Thymus (tissue), 11 donors: Measurements from ENCODE around the gene STX1A. TPM values are rescaled to one million over a fixed set of nuclear protein-coding genes. Genes with fewer than 3 reads are reported as not detected.

Experiments
- DNase-seq, 9 donors: peaks; one replicate each; pipeline ENCODE4 v3.0.0-alpha.2; 2013; ENCODE audit warnings: low spot score in 9 of 9, low read depth in 6 of 9, missing footprints in 1 of 9
- H3K27ac ChIP-seq, 2 donors: one replicate each; pipeline ENCODE4 v1.5.1; 2013; ENCODE audit warnings: control low read depth in 1 of 2, low read depth in 1 of 2, low read length in 1 of 2, mild to moderate bottlenecking in 1 of 2, moderate library complexity in 1 of 2
- H3K27me3 ChIP-seq, 2 donors: one replicate each; pipeline ENCODE4 v1.5.1; 2013; ENCODE audit warnings: low read length in 1 of 2; ENCODE audit not compliant: control insufficient read depth in 2 of 2, insufficient read depth in 1 of 2
- H3K36me3 ChIP-seq, 2 donors: one replicate each; pipeline ENCODE4 v1.5.1; 2013; ENCODE audit warnings: low read length in 1 of 2, mild to moderate bottlenecking in 1 of 2, moderate library complexity in 1 of 2; ENCODE audit not compliant: control insufficient read depth in 2 of 2, insufficient read depth in 2 of 2
- H3K4me1 ChIP-seq, 2 donors: one replicate each; pipeline ENCODE4 v1.5.1; 2013; ENCODE audit warnings: low read length in 2 of 2; ENCODE audit not compliant: control insufficient read depth in 2 of 2, insufficient read depth in 2 of 2
- H3K4me3 ChIP-seq, 2 donors: one replicate each; pipeline ENCODE4 v1.5.1; 2013; ENCODE audit warnings: low read length in 2 of 2, control low read depth in 1 of 2, mild to moderate bottlenecking in 1 of 2
- H3K9me3 ChIP-seq, 2 donors: one replicate each; pipeline ENCODE4 v1.5.1; 2013; ENCODE audit warnings: low read length in 1 of 2, mild to moderate bottlenecking in 1 of 2; ENCODE audit not compliant: control insufficient read depth in 2 of 2, insufficient read depth in 1 of 2
- WGBS: extraction: QIAGEN DNeasy Blood & Tissue Kit; methylation state at CpG from one replicate; pipeline ENCODE4 v1.1.7; 2013; 5-methylcytosine and 5-hydroxymethylcytosine counted together
- polyA plus RNA-seq: library from polyadenylated mRNA; stranded (reverse); fragments of 200-250 nt; gene quantifications from one replicate; pipeline ENCODE4 v1.2.3, GENCODE V29; 2013
- total RNA-seq: library from RNA; stranded (reverse); fragments of 120-200 nt; gene quantifications from one replicate; pipeline ENCODE4 v1.2.4, GENCODE V29; 2013
- donor health status: healthy.

The STX1A gene
- total and polyA plus RNA-seq, 2 donors, result 2.2 to 5.4 TPM

DNA sequence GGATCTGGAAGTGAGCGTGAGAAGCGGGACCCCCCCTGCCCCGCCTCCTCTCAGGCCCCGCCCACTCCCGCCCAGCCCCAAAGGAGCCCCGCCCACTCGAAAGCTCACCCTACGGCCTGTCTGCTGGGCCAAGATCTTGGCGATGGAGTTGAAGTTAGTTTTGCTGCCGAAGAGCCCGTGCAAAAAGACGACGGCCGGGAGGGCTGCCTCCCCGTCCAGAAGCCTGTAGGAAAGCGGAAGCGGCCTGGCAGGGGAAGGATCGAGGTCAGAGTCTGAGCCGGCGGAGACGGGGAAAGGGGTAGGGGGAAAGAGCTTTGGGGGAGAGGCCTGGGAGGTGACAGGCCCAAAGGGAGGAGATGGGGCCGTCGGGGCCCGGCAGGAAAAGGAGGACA, 18.7 kb upstream of the STX1A start:
- WGBS, result under 1% methylated on average over 24 of the region's 24 CpGs
- peaks cover 13 to 24% of the 10 kb centered on the region in 2 donors for H3K4me1 ChIP-seq
- peak overlapping the region; percentile 78 to 82 for H3K27ac ChIP-seq
- no peaks in the 10 kb centered on the region for H3K9me3 ChIP-seq
- peak overlapping the region; percentile 86 to 88 for H3K4me3 ChIP-seq
- peak in 5 of 9 donors; percentile 42 to 64 (median 57) for DNase-seq
- peaks cover 8 to 11% of the 10 kb centered on the region in 2 donors for H3K36me3 ChIP-seq
- peaks cover 0 to 22% of the 10 kb centered on the region in 2 donors for H3K27me3 ChIP-seq

DNA sequence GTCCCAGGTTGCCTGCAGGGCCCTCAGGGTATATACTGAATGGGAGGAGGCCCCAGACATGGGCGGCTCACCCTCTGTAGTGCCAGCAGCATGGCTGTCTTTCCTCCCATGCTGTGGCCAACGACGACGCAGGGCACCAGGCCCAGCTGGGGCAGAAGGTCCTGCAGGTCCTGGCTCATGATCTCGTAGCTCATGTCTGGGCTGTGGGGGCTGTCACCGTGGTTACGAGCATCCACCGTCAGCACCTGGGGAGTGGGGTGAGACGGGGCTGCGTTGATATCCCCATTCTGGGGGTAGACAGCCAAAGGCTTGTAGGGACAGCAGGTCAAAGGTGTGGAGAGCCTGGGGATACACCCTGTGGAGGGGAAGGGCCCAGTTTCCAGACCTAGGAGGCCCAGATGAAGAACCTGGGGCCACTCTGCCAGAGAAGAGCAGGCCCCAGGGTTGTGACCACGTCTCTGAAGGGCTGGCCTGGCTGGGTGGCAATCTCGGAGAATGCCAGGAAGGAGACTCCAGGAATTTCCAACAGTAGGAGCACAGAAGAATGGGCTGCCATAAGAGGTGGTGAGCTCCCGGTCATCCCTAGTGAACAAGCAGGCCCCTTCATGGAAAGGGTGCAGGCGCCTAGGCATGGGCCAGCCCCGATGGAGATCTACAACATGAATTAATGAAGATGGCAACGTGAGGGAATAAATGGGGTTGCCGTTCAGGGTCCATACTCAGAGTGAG, 18.2 kb upstream of the STX1A start:
- Histone ChIP-seq H3K4me3 (peak overlapping the region; percentile 86 to 88), H3K36me3 (peaks cover 8 to 11% of the 10 kb centered on the region in 2 donors), H3K27ac (no peak overlapping the region), H3K4me1 (peaks cover 13 to 21% of the 10 kb centered on the region in 2 donors), H3K27me3 (peaks cover 0 to 16% of the 10 kb centered on the region in 2 donors), H3K9me3 (no peaks in the 10 kb centered on the region)
- WGBS, result 84% methylated on average over 17 of the region's 17 CpGs
- DNase-seq, result no peak

DNA sequence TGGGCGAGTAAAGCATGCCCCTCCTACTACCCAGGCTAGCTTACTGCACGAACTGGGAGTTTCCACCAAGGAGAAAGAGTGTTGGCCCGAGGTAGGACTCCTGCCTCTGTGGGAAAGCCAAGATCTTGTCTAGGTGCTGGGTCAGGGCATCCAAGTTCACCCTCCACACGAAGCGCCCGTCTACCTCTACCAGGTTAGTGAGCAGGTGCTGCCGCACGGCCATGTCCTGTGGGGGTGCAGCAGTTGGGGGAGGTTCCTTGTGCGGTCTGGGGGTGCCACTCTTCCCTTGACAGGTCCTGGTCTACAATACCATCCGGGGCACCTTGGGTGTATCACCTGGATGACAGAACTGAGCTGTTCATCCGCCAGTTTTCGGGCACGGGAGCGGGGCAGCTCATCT, 17.4 kb upstream of the STX1A start:
- Histone ChIP-seq H3K4me1 (peaks cover 13 to 15% of the 10 kb centered on the region in 2 donors), H3K4me3 (no peak overlapping the region), H3K27me3 (peaks cover 0 to 10% of the 10 kb centered on the region in 2 donors), H3K9me3 (no peaks in the 10 kb centered on the region), H3K27ac (no peak overlapping the region), H3K36me3 (peaks cover 8 to 11% of the 10 kb centered on the region in 2 donors)
- no peak for DNase-seq
- WGBS, result 96% methylated on average over 14 of the region's 14 CpGs

DNA sequence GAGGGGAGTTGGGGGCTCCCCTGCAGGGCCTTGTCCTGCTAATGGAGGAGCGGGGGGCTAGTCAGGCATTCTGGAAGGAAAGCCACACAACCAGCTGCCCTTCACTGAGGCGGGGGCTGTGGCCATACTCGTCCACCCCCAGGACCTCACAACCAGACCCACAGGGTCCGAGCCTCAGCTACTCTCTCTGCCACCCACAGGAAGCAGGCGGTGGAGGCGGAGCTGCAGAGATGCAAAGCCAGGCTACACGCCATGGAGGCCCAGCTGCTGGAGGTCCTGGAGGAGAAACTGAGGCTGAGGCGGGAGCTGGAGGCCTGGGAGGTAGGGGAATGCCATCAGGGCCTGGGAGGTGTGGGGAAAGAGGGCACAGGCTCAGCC, 16.0 kb upstream of the STX1A start:
- peaks cover 13 to 15% of the 10 kb centered on the region in 2 donors for H3K4me1 ChIP-seq
- no peak overlapping the region for H3K4me3 ChIP-seq
- DNase-seq, result no peak
- peaks cover 0 to 3% of the 10 kb centered on the region in 2 donors for H3K27me3 ChIP-seq
- WGBS, result 98% methylated on average over 8 of the region's 8 CpGs
- no peak overlapping the region for H3K27ac ChIP-seq
- peaks cover 8 to 11% of the 10 kb centered on the region in 2 donors for H3K36me3 ChIP-seq
- H3K9me3 ChIP-seq, result no peaks in the 10 kb centered on the region

DNA sequence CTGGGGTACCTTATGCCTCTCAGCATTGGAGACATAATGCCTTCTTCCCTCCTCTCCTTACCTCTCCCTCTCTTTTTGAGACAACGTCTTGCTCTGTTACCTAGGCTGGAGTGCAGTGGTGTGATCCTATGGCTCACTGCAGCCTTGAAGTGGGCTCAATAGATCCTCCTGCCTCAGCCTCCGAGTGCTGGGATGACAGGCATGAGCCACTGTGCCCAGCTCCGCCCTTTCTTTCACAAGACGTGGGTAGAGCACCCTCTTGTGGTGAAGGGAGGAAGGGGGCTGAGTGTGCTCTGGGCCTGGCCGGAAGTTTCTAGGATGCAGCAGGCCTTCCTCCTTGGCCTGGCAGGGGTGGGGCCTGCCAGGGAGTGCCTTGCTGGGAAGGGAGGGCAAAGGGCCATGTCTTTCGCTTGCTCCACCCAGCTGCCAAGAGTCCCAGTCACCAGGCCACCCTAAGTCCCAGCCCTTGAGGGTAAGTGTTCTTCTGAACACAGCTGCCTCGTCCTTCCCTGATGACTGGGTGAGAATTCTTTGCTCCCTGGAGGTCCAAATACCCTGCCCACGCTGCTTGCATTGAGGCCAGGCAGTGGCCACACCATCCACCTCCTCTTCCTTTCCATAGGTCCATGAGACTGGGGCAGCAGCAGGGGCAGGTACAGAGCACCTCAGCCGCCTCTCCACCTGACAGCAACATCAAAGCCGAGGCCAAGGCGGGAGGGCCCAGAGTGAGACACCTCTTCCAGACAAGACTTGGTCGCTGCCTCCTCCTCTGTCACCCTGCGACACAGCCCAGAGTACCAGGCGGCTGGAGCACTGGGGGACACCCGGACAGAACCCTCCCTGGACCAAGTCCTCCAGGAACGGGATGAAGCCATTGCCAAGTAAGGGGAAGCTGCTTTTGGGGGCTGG, 15.4 kb upstream of the STX1A start:
- Histone ChIP-seq H3K27me3 (peaks cover 0 to 3% of the 10 kb centered on the region in 2 donors), H3K36me3 (peaks cover 8 to 11% of the 10 kb centered on the region in 2 donors), H3K4me1 (peaks cover 13 to 15% of the 10 kb centered on the region in 2 donors), H3K9me3 (no peaks in the 10 kb centered on the region), H3K4me3 (no peak overlapping the region), H3K27ac (peak overlapping the region; percentile 19 to 64)
- peak in 8 of 9 donors; percentile 53 to 92 (median 76) for DNase-seq
- 70% methylated on average over 16 of the region's 16 CpGs for WGBS

DNA sequence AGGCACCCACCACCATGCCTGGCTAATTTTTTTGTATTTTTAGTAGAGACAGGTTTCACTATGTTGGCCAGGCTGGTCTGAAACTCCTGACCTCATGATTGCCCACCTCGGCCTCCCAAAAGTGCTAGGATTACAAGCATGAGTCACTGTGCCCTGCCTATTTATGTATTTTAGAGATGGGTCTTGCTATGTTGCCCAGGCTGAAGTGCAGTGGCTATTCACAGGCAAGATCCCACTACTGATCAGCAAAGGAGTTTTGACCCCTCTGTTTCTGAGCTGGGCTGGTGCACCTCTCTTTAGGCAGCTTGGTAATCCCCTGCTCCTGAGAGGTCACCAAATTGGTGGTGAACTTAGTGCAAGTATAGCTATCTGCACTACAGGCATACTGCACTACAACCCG, 12.9 kb upstream of the STX1A start:
- no peak for DNase-seq
- 61% methylated on average over 2 of the region's 2 CpGs for WGBS
- no peak overlapping the region for H3K4me3 ChIP-seq
- H3K9me3 ChIP-seq, result no peaks in the 10 kb centered on the region
- H3K27me3 ChIP-seq, result peaks cover 0 to 7% of the 10 kb centered on the region in 2 donors
- H3K36me3 ChIP-seq, result peaks cover 8% of the 10 kb centered on the region in 2 donors
- H3K27ac ChIP-seq, result no peak overlapping the region
- peaks cover 0 to 2% of the 10 kb centered on the region in 2 donors for H3K4me1 ChIP-seq

DNA sequence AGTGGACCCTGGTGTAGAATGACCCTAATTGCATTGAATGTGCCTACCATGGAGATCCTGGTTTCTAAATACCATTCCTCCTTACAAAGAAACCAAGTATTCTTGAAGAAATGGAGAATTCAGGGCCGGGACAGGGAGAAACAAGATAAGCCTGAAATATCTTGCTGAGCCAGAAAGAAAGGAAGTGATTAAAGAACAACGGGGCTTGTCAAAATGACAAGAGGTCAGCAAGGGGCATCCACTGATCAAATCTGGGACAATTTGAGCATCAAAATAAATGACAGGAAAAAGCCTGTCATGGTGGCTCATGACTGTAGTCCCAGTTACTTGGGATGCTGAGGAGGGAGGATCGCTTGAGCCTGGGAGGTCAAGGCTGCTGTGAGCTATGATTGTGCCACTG, 11.0 kb upstream of the STX1A start:
- H3K36me3 ChIP-seq, result no peaks in the 10 kb centered on the region
- H3K4me1 ChIP-seq, result peaks cover 0 to 2% of the 10 kb centered on the region in 2 donors
- H3K4me3 ChIP-seq, result no peak overlapping the region
- no peak for DNase-seq
- H3K27ac ChIP-seq, result no peak overlapping the region
- H3K27me3 ChIP-seq, result peaks cover 3 to 19% of the 10 kb centered on the region in 2 donors
- no peaks in the 10 kb centered on the region for H3K9me3 ChIP-seq
- 7% methylated on average over 3 of the region's 3 CpGs for WGBS

DNA sequence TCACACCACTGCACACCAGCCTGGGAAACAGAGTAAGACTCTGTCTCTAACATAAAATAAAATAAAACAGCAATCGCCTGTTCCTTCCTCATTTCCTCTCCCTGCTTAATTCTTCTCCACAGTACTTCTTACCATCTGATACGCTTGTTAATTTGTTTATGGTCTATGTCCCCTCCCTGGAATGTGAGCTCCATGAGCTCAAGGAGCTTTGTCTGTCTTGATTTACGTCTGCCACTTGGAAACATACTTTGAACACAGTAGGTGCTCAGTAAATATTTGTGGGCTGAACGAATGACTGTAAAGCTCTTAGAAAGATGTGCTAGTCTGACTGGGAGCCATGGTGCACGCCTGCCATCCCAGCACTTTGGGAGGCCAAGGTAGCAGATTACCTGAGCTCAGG, 9.1 kb upstream of the STX1A start:
- WGBS, result 68% methylated on average over 5 of the region's 5 CpGs
- Histone ChIP-seq H3K27ac (no peak overlapping the region), H3K9me3 (no peaks in the 10 kb centered on the region), H3K4me1 (no peaks in the 10 kb centered on the region), H3K4me3 (no peak overlapping the region), H3K36me3 (no peaks in the 10 kb centered on the region), H3K27me3 (peaks cover 3 to 24% of the 10 kb centered on the region in 2 donors)
- DNase-seq, result no peak

DNA sequence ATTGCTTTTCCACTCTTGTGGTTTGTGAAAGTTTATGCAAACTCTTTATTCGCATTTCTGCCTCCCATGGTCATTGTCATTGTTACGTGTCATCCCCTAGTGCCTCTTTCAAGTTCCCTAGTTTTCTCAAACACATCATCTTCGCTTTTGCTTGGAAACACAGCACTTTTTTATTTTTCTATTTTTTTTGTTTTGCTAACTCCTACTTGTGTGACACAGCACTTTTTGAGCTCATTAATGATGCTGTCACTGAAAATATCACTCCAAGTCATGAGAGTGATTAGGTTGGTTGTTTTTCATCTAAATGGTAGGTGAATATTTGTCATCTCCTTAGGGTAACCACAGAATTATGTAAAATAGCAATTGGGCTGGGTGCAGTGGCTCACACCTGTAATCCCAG, 8.5 kb upstream of the STX1A start:
- WGBS, result 71% methylated on average over 3 of the region's 3 CpGs
- DNase-seq, result no peak

More for the DNA sequence above, 8.5 kb upstream of the STX1A start:
- peaks cover 3 to 24% of the 10 kb centered on the region in 2 donors for H3K27me3 ChIP-seq
- no peak overlapping the region for H3K27ac ChIP-seq
- H3K4me3 ChIP-seq, result no peak overlapping the region
- no peaks in the 10 kb centered on the region for H3K4me1 ChIP-seq
- H3K36me3 ChIP-seq, result no peaks in the 10 kb centered on the region
- H3K9me3 ChIP-seq, result no peaks in the 10 kb centered on the region
